ENCODE data around the gene TMEM217. TPM values are rescaled to one million over a fixed set of nuclear protein-coding genes. Genes with fewer than 3 reads are reported as not detected.

TMEM217 gene
- polyA plus RNA-seq, 4 donors, result 0.92 to 1.6 (median 1.3) TPM

- no peak for DNase-seq (ENCODE audit: low read depth in 4 of 4, low spot score in 2 of 4)
These were observed 22.4 kb upstream of the TMEM217 start for GRCh38 chr6:37280162-37280887.

GRCh38 chr6:37279366-37280134, 21.6 kb upstream of the TMEM217 start:
- DNase-seq (ENCODE audit: low read depth in 4 of 4, low spot score in 2 of 4), result no peak

GRCh38 chr6:37277001-37277409, 19.1 kb upstream of the TMEM217 start:
- no peak for DNase-seq (ENCODE audit: low read depth in 4 of 4, low spot score in 2 of 4)

DNA sequence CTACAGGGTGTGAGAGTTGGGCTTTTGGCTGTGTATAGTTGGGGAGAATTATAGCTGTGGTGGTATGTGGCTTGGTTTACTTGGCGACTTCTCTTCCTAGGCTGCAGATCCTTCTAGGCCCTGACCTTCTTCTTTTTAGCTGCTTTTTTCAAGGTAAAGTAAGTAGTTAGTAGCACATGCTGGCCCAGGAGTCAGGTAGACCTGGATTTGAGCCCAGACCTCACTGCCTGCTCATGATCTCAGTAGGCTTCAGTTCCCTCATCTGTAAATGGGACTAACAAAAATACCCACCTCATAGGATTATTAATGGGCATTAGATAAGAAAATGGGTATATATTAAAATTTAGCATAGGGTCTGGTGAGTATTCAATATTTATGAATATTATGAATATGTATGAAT, 17.4 kb upstream of the TMEM217 start:
- no peak for DNase-seq (ENCODE audit: low read depth in 4 of 4, low spot score in 2 of 4)

DNA sequence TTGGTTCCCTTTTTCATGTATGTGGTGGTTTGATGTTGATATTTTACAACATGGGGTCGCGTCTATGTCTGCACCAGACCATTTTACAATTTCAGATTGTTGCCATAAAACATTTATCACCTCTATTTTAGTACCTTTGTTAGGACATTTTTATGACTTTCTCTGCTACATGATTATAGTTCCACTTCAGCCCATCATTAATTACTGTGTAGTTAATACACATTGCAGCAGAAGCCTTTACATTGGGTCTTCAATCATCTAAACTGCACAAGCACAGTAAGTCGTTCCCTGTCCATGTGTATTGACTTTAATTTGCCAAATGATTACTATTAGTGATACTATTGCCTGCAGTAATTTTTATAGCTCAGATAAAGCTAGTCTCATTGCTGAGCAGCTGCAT, 15.7 kb upstream of the TMEM217 start:
- DNase-seq (ENCODE audit: low read depth in 4 of 4, low spot score in 2 of 4), result peak in 2 of 4 donors; percentile 44 to 53

DNA sequence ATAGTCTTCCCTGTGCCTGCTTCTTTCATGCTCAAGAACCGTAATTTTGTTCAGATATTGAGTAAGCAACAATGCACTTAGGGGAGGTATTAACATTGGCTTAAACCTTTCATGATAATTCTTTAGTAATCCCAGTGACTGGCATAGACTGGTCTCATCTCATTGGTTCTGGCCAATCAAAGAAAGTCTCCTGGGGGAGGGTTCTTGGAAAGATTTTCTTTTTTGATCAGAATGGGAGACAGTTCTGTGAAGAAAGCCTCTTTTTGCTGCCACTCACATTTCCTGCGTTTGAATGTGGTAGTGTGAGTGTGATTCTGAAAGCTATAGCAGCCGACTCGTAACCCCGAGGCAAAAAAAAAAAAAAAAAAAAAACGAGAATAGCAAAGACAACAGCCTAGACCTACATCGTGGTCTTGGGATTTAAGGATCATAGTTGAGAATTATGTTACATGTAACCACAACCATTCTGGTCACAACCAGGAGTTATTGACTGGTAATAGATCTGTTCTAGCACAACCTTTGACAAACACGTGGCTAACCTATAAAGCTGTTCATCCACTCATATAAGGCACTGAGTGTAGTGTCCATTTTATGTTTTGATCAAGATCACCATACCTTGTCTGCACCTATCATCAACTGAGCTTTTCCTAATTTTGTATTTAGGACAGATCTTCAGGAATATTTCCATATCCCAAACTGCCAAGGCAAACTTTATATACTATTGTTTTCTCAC, 15.1 kb upstream of the TMEM217 start:
- peak in 1 of 4 donors; percentile 31 for DNase-seq (ENCODE audit: low read depth in 4 of 4, low spot score in 2 of 4)

DNA sequence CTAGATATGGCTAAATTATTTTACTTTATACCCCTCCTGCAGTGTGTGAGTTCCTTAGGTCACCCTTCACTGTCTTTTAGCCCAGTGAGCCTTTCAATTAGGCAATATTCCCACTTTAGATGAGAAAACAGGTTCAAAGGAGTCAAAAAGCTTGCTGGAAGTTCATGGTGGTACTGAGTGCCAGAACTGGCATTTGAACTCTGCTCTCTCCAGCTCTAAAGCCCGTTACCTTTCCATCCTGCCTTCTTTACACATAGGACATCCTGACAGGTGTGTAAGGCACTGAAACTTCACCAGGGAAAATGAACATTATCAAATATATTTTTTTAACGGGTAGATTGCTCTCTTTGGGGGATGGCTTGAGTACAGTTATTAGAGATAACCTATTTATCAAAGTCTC, 11.2 kb upstream of the TMEM217 start:
- no peak for DNase-seq (ENCODE audit: low read depth in 4 of 4, low spot score in 2 of 4)

- DNase-seq (ENCODE audit: low read depth in 4 of 4, low spot score in 2 of 4), result no peak
These were observed 7.9 kb upstream of the TMEM217 start for GRCh38 chr6:37265860-37266259.

DNA sequence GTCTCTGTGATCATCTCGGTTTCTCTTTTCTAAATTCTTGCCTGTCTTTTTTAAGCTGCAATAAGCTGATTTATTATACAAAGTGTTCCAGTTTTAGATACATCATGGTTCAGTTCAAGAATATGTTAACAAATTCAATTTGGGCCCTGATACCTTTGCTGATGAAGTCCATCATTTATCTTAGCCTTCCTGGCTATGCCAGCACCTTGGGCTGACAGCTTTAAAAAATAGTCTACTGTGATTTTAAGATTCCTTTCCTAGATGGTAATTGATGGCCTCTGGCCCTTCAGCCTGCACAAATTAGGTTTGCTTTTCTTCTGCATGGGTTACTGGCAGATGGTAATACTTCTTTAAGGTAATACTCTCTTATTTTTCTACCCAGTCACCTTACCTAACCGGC, 7.1 kb upstream of the TMEM217 start:
- DNase-seq (ENCODE audit: low read depth in 4 of 4, low spot score in 2 of 4), result no peak

GRCh38 chr6:37262446-37263026, 4.6 kb upstream of the TMEM217 start:
- no peak for DNase-seq (ENCODE audit: low read depth in 4 of 4, low spot score in 2 of 4)

DNA sequence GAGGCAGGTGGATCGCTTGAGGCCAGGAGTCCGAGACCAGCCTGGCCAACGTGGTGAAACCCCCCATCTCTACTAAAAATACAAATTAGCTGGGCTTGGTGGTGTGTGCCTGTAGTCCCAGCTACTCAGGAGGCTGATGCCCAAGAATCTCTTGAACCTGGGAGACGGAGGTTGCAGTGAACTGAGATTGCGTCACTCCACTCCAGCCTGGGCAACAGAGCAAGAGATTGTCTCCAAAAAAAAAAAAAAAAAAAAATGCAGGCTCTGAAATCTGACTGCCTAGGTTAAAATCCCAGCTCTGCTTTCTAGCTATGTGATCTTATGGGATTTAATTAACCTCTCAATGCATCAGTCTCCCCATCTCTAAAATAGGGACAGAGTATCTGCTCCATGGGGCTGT, 3.3 kb upstream of the TMEM217 start:
- no peak for DNase-seq (ENCODE audit: low read depth in 4 of 4, low spot score in 2 of 4)

DNA sequence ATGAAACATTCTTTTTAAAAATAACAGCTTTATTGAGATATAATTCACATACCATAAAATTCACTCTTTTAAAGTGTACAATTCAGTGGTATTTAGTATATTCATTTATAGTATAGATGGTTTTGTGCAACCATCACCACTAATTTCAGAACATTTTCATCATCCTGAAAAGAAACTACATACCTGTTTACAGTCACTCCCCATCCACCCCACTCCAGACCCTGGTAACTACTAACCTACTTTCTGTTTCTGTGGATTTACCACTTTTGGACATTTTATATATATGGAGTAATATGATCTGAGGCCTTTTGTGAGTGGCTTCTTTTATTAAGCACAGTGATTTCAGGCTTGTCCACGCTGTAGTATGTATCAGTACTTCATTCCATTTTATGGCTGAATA, 2.5 kb upstream of the TMEM217 start:
- no peak for DNase-seq (ENCODE audit: low read depth in 4 of 4, low spot score in 2 of 4)

DNA sequence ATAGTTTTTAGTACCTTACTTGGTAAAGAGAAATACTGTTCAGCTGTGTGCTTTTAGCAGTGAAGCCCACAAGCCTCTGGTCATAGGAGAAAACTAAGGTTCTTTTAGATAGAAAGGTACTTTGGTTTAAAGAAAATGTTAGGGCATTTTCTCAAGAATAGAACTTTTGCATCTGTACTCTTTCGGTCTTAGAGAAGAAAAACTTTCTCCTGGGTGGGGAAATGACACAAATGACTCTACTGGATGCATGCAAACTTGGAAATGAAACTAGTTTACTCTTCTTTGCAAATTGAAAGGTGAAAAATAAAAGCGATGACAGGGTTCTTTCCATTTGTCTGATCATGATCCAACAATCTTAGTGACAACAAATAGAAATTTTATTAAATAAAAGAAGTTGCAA, 2.1 kb upstream of the TMEM217 start:
- DNase-seq (ENCODE audit: low read depth in 4 of 4, low spot score in 2 of 4), result no peak

GRCh38 chr6:37259191-37259590, 1.2 kb upstream of the TMEM217 start:
- DNase-seq (ENCODE audit: low read depth in 4 of 4, low spot score in 2 of 4), result no peak

GRCh38 chr6:37258405-37259105, 611 bp upstream of the TMEM217 start:
- no peak for DNase-seq (ENCODE audit: low read depth in 4 of 4, low spot score in 2 of 4)

DNA sequence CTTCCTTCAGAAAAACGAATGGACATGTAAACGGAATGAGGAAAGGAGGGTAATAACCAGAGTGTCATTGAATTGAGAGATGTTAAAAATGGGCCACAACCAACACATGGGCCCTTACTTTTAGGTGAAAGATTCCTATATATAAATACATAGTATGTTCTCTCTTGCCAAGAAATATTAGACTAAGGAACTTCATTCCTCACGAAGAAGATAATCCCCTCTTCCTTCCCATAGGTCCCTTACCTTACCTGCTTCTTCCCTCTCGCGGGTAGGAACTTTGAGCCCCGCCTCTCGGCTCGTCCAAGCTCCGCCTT, 667 bp downstream of the TMEM217 start:
- no peak for DNase-seq (ENCODE audit: low read depth in 4 of 4, low spot score in 2 of 4)

- no peak for DNase-seq (ENCODE audit: low read depth in 4 of 4, low spot score in 2 of 4)
These were observed 1.1 kb downstream of the TMEM217 start for GRCh38 chr6:37256692-37257319.

- DNase-seq (ENCODE audit: low read depth in 4 of 4, low spot score in 2 of 4), result no peak
These were observed 3.1 kb downstream of the TMEM217 start for GRCh38 chr6:37254881-37255280.

- DNase-seq (ENCODE audit: low read depth in 4 of 4, low spot score in 2 of 4), result no peak
These were observed 4.4 kb downstream of the TMEM217 start for GRCh38 chr6:37253486-37254007.

DNA sequence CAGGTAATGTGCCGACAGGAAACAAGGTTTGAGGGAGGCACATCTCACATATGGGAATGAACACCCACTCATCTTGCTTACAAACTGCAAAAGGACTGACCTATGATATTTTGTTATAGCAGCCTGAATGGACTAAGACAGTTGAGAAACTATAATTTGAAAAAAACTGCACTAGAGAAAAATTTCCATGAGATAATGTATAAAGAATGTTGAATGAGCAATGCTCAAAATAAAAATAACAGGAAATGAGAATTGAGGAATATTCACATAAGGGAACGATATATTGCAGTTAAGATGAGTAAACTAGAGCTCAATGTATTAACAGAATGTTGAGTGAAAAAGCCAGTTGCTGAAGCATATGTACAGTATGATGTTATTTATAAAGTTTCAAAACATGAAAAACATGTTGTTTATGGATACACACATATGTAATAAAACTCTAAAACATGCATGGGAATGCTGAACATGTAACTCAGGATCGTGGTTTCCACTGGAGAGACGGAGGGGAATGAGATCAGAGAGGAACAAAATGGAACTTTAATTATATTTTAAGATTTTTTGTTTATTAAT, 6.6 kb downstream of the TMEM217 start:
- DNase-seq (ENCODE audit: low read depth in 4 of 4, low spot score in 2 of 4), result no peak
